Measurements from ENCODE around the gene MYBPHL.

The MYBPHL gene

DNA sequence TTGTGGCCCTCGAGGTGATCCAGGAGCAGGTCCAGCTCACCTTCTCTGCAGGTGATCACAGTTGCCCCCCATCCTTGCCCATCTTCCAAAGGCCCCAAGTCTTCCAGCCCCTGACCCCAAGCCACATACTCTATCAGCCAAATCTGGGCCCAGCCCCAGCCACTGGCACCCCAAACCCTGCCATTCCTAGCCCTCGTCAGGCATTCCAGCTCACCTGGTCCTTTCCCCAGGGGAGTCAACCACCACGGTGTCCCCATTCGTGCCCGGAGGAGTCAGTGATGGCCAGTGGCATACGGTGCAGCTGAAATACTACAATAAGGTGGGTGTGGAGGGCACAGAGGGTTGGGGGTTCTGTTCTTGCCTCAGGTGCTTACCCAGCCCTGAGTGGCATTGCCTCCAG, 45.2 kb downstream of the MYBPHL start:
- TF ChIP-seq, protein P1, sequence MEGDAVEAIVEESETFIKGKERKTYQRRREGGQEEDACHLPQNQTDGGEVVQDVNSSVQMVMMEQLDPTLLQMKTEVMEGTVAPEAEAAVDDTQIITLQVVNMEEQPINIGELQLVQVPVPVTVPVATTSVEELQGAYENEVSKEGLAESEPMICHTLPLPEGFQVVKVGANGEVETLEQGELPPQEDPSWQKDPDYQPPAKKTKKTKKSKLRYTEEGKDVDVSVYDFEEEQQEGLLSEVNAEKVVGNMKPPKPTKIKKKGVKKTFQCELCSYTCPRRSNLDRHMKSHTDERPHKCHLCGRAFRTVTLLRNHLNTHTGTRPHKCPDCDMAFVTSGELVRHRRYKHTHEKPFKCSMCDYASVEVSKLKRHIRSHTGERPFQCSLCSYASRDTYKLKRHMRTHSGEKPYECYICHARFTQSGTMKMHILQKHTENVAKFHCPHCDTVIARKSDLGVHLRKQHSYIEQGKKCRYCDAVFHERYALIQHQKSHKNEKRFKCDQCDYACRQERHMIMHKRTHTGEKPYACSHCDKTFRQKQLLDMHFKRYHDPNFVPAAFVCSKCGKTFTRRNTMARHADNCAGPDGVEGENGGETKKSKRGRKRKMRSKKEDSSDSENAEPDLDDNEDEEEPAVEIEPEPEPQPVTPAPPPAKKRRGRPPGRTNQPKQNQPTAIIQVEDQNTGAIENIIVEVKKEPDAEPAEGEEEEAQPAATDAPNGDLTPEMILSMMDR (IDR thresholded peaks at IDR 0.05; ENCODE audit: extremely low read depth, missing control alignments): no peak
- DNase-seq (ENCODE audit: low spot score): no peak

DNA sequence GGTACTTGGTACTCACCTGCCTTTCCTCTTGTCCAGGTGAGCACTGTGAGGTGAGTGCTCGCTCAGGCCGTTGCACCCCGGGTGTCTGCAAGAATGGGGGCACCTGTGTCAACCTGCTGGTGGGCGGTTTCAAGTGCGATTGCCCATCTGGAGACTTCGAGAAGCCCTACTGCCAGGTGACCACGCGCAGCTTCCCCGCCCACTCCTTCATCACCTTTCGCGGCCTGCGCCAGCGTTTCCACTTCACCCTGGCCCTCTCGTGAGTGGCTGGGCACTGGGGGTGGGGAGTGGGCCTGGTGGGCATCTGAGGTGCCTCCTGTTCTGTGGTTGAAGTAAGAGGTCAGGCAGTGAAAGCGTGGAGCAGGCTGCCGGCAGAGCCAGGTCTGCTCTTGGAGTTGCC, 45.8 kb downstream of the MYBPHL start:
- no peak for DNase-seq (ENCODE audit: low spot score)
- TF ChIP-seq, protein P1 (IDR thresholded peaks at IDR 0.05; ENCODE audit: extremely low read depth, missing control alignments): no peak

DNA sequence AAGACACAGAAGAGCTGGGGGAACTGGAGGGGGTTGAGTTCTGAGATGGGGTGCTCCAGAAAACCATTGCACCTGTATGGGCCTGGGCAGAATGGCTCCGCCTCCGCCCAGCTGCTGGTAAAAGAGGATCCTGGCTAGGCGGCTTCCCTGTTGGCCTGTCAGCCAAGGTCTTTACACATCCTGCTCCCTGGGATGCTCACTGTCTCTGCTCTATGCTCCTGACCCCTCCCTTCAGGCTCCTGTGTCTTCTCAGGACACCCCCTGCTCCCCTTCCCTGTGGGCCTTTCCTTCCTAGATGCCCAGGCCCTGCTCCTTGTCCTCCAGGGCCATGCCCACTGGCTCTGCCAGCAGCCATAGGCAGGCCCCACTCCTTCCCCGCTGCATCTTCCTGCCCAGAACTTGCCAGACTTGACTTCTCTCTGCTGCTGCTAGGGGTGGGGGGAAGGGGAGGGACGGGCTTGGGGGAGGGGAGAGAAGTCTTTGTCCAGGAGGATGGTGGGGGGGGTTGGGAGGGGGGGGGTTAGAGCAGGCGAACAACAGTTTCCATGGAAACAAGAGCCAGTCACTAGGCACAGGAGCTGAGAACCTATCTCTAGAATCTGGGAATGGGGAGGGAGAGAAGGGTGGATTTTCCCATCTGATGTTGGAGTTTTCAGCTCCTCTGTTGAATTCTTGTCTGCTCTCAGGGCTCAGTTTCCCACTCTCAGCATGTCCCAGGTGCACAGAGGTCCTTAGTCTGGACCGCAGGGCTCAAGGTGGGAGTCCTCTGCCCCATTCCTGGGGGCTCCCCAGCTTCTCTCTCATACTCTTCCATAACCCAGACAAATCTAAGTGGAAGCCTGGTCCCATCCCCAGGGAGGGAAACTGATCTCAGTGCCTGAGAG, 46.9 kb downstream of the MYBPHL start:
- TF ChIP-seq, protein P1 (IDR thresholded peaks at IDR 0.05; ENCODE audit: extremely low read depth, missing control alignments): no peak
- DNase-seq (ENCODE audit: low spot score): no peak

DNA sequence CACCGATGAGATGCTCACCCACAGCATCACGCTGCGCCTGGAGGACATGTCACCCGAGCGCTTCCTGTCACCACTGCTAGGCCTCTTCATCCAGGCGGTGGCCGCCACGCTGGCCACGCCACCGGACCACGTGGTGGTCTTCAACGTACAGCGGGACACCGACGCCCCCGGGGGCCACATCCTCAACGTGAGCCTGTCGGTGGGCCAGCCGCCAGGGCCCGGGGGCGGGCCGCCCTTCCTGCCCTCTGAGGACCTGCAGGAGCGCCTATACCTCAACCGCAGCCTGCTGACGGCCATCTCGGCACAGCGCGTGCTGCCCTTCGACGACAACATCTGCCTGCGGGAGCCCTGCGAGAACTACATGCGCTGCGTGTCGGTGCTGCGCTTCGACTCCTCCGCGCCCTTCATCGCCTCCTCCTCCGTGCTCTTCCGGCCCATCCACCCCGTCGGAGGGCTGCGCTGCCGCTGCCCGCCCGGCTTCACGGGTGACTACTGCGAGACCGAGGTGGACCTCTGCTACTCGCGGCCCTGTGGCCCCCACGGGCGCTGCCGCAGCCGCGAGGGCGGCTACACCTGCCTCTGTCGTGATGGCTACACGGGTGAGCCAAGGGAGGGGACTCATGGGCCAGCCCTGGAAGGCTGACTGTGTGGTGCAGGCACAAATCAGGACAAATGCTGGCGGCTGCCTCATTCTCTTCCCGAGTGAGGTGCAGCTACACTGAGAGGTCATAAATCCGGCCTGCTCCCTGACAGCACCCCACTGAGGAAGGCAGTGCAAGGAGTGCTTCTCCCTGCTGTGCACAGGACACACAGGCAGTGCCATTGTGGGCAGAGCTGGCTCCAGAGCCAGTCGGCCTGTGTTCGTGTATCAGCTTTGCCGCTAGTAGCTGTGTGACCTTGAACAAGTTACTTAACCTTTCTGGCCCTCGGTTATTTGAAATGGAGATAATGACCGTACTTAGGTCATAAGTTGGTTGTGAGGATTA, 48.0 kb downstream of the MYBPHL start:
- DNase-seq (ENCODE audit: low spot score): no peak
- TF ChIP-seq, protein P1 (IDR thresholded peaks at IDR 0.05; ENCODE audit: extremely low read depth, missing control alignments): no peak

DNA sequence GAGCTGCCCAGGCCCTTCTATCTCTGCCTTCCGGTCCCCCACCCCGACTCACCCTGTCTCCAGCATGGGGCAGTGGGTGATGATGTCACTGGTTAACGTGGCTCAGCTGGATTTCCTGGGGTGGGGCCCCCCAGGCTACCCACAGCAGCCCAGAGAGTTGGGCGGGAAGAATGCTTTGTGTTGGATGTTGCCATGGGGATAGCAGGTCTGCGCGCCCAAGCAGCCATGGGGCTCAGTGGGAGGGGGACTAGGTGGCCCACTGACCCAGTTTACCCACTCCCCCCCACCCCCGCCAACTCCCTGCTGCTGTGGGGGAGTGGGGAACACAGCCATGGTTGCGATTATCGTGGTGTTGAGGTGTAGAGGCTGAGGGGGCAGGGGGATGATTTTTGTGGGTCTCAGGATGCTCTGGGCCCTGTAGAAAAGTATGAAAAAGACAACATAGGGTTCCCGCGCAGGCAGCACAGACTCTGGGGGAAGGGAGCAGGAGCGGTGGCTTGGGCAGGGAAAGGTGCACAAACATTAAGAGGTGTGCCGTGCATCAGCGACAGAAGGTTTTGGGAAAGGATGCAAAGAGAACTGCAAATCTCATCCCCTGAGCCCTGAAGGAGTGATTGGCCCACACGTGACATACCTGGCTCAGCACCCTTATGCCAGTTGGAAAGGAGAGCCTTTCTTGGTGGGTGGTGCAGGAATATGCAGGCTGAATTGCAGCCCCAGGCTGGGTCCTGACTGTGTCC, 49.0 kb downstream of the MYBPHL start:
- DNase-seq (ENCODE audit: low spot score): no peak
- TF ChIP-seq, protein P1 (IDR thresholded peaks at IDR 0.05; ENCODE audit: extremely low read depth, missing control alignments): no peak

DNA sequence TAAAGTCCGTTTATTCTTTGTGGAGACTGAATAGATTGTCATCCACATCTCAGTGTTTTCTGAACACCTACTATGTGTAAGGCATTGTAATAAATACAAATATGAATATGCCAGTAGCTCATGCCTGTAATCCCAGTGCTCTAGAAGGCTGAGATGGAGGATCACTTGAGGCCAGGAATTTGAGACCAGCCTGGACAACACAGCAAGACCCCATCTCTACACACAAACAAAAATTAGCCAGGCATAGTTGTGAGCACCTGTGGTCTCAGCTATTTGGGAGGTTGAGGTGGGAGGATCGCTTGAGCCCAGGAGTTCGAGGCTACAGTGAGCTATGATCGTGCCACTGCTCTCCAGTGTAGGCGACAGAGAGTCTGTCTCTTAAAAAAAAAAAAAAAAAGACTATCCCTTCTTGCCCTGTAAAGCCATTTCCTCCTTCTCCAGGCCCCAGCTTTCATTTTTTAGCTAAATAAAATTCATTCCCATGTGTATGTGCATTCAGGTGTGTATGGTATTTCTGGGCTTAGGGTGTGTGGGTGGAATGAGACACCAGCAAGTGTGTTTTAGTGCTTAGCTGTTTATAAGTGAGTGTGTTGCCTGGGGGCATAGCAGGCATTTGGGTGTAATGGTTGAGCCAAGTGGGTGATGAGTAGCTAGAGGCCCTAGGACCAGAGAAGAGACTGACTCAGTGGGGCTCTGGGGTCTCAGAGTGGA, 49.7 kb downstream of the MYBPHL start:
- TF ChIP-seq, protein P1 (IDR thresholded peaks at IDR 0.05; ENCODE audit: extremely low read depth, missing control alignments): no peak
- DNase-seq (ENCODE audit: low spot score): no peak
